PC-3 (cell line): ENCODE results near the gene C1QB.

Source experiments
- CTCF ChIP-seq: fragments of 300-600 bp; sonication (generic); conservative IDR thresholded peaks from 2 replicates; pipeline ENCODE4 v1.5.1; 2017; ENCODE audit warnings: antibody characterized with exemption, low read depth, mild to moderate bottlenecking, low read length
- EZH2phosphoT487 ChIP-seq: fragments of 300-600 bp; sonication (generic); IDR thresholded peaks from 2 replicates; pipeline ENCODE4 v1.6.1; 2018; ENCODE audit warnings: mild to moderate bottlenecking, antibody characterized with exemption, low read length, borderline replicate concordance

- TF ChIP-seq CTCF: no peak
- TF ChIP-seq EZH2phosphoT487: no peak
Observed at GRCh38 chr1:22662318-22662717, 9.3 kb downstream of the C1QB start.
